Right lobe of liver (tissue), 6 donors: ENCODE measurements around the gene LRRC53. TPM values are rescaled to one million over a fixed set of nuclear protein-coding genes. Genes with fewer than 3 reads are reported as not detected.

ENCODE experiments used
- ATAC-seq, 4 donors: fragments of 200-7000 bp; cut with Tn5 transposase; one replicate each; pipeline ENCODE4 v1.9.1; 2020; ENCODE audit warnings: mild to moderate bottlenecking in 4 of 4, moderate library complexity in 4 of 4
- DNase-seq, 3 donors: peaks; one replicate each; pipeline ENCODE4 v3.0.0-alpha.2; 2020
- H3K27ac ChIP-seq, 3 donors: fragments of 200-600 bp; one replicate each; pipeline ENCODE4 v1.8.0; 2022
- H3K27me3 ChIP-seq, 2 donors: fragments of 200-600 bp; one replicate each; pipeline ENCODE4 v1.8.0; 2022
- H3K36me3 ChIP-seq, 4 donors: fragments of 200-600 bp; sonication (generic) in 1 of 4; one replicate each; pipeline versions ENCODE4 v1.5.1 to v1.8.0; 2017 to 2022; ENCODE audit warnings: control low read depth in 1 of 4
- H3K4me1 ChIP-seq, 4 donors: fragments of 200-600 bp; sonication (generic) in 1 of 4; one replicate each; pipeline versions ENCODE4 v1.5.1 to v1.8.0; 2017 to 2022; ENCODE audit warnings: control low read depth in 1 of 4
- H3K4me3 ChIP-seq, 3 donors: fragments of 200-600 bp; one replicate each; pipeline ENCODE4 v1.8.0; 2022
- H3K9me3 ChIP-seq, 4 donors: fragments of 200-600 bp; sonication (generic) in 1 of 4; one replicate each; pipeline versions ENCODE4 v1.5.1 to v1.8.0; 2017 to 2022; ENCODE audit warnings: control low read depth in 1 of 4
- POLR2A ChIP-seq: fragments of 450-650 bp; IDR thresholded peaks from one replicate; pipeline ENCODE4 v1.6.1; 2017; ENCODE audit warnings: antibody characterized with exemption, mild to moderate bottlenecking
- WGBS: methylation state at CpG from one replicate; pipeline ENCODE4 v1.1.6; 2018; ENCODE audit warnings: low coverage, low lambda C conversion rate; ENCODE audit not compliant: insufficient coverage; ENCODE audit errors: missing lambda C conversion rate; 5-methylcytosine and 5-hydroxymethylcytosine counted together
- intact Hi-C, 2 donors: fragments of 100-400 bp; cut with DNase I; formaldehyde crosslinking; loops; one replicate each; pipeline versions ENCODE4 v1.11.2 to v1.14.1; 2022
- total RNA-seq, 6 experiments: library from RNA; depleted of rRNA in 2 of 6; stranded (reverse); fragments of >200 nt in 2 of 6; fragmentation: NEBNext Ultra II Directional in 3 of 6; extraction: Animal tissue kit (Norgen Biotek cat#: 25700) in 3 of 6; gene quantifications; one replicate each; pipeline versions ENCODE4 v1.1.0 to v1.2.4, GENCODE V29; 2016 to 2023
- TF ChIP-seq, protein P1 (sequence below), 4 donors: fragments of 200-600 bp in 3 of 4; fragments of 450-650 bp in 1 of 4; IDR thresholded peaks; one replicate each; pipeline versions ENCODE4 v1.5.1 to v1.8.0; 2016 to 2022; ENCODE audit warnings: antibody characterized with exemption in 4 of 4, mild to moderate bottlenecking in 2 of 4
- donor health status: DM: no; HTN: yes; CAD: no.
- donor health status: DM: no; HTN: no; CAD: no.
- donor health status: DM: no; HTN: no; CAD: no.
- donor health status: DM: no; HTN: yes; CAD: no.
- donor health status: DM: no; HTN: yes; CAD: no.

The LRRC53 gene
- total RNA-seq, 6 experiments from 2014 or later: not detected

DNA sequence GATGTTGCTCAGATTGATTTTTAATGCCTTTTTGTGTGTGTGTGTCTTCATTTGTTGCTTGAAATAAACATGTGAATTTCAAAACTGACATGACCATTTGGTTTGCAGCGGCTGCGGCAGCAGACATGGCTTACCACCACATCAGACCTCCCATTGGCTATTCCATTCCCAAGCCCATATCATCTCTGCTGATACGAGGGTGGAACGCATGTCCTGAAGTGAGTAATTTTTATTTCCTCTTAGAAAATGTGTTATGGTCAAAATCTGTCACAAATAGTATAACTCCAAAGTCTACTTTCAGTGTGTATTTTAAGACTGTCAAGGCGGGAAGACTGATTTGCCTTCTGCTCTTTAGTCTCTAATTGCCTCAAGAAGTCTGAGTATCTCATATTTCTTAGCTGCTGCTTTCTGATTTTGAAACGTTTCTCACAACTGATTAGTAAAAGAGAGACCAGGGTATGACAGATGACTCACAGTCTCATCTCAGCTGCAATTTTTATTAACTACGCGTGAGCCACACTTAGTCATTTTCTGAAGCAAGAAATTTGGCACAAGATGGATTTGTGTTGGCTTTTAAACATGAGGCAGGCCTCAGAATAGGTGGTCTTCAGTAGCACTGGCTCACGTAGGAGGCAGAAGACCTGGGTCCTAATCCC is 49.0 kb downstream of the LRRC53 start:
- no peak for ATAC-seq
- H3K27me3 ChIP-seq: no peaks in the 10 kb centered on the region
- no peaks in the 10 kb centered on the region for H3K4me1 ChIP-seq
- DNase-seq: no peak
- 34% methylated on average over 8 of the region's 9 CpGs for WGBS
- H3K4me3 ChIP-seq: no peak overlapping the region
- intact Hi-C loops: no loop called here
- TF ChIP-seq, protein P1, sequence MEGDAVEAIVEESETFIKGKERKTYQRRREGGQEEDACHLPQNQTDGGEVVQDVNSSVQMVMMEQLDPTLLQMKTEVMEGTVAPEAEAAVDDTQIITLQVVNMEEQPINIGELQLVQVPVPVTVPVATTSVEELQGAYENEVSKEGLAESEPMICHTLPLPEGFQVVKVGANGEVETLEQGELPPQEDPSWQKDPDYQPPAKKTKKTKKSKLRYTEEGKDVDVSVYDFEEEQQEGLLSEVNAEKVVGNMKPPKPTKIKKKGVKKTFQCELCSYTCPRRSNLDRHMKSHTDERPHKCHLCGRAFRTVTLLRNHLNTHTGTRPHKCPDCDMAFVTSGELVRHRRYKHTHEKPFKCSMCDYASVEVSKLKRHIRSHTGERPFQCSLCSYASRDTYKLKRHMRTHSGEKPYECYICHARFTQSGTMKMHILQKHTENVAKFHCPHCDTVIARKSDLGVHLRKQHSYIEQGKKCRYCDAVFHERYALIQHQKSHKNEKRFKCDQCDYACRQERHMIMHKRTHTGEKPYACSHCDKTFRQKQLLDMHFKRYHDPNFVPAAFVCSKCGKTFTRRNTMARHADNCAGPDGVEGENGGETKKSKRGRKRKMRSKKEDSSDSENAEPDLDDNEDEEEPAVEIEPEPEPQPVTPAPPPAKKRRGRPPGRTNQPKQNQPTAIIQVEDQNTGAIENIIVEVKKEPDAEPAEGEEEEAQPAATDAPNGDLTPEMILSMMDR (IDR thresholded peaks at IDR 0.05): no peak
- no peak for TF ChIP-seq POLR2A
- H3K9me3 ChIP-seq: no peaks in the 10 kb centered on the region
- H3K27ac ChIP-seq: no peak overlapping the region
- H3K36me3 ChIP-seq: no peaks in the 10 kb centered on the region

DNA sequence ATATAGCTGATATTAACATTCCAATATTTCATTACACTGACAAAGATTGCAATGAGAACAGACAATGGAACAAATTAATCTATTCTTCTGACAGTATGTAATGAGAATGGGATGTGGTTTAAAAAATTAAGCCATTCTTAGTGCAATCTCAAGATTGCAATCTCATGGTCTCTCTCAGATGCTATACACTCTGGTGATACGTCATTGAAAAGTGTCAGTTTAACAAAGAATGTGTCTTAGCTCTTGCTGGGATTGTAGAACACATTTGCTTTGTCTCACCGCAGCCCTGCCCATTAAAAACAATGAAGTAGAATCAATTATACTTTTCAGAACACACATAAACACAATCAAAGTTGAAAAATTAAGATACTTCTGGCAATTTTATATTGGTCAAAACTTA is 55.2 kb downstream of the LRRC53 start:
- Histone ChIP-seq H3K27me3 (no peaks in the 10 kb centered on the region), H3K36me3 (no peaks in the 10 kb centered on the region), H3K4me1 (no peaks in the 10 kb centered on the region), H3K9me3 (no peaks in the 10 kb centered on the region), H3K4me3 (no peak overlapping the region), H3K27ac (no peak overlapping the region)
- TF ChIP-seq, protein P1 (IDR thresholded peaks at IDR 0.05): no peak
- TF ChIP-seq POLR2A: no peak
- WGBS: 49% methylated on average over 2 of the region's 2 CpGs
- intact Hi-C loops: no loop called here
- DNase-seq (no peak), ATAC-seq (no peak)

DNA sequence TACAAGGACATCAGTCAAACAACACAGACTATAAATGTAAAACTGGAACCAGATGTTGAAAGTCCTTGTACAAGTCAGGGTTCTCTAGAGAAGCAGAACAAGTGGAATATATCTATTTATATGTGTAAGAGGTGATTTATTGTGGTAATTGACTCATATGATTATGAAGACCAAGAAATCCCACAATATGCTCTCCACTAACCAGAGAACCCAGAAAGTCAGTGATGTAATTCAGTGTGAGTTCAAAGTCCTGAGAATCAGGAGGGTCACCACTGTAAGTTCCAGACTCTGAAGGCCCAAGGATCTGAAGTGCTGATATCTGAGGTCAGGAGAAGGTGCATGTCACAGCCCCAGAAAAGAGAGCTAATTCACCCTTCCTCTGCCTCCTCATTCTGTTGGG is 57.0 kb downstream of the LRRC53 start:
- H3K4me3 ChIP-seq: no peak overlapping the region
- no peak for TF ChIP-seq POLR2A
- TF ChIP-seq, protein P1 (IDR thresholded peaks at IDR 0.05): no peak
- no peaks in the 10 kb centered on the region for H3K9me3 ChIP-seq
- no peak for DNase-seq
- H3K4me1 ChIP-seq: no peaks in the 10 kb centered on the region
- intact Hi-C loops: no loop called here
- ATAC-seq: no peak
- no peak overlapping the region for H3K27ac ChIP-seq
- no peaks in the 10 kb centered on the region for H3K36me3 ChIP-seq
- H3K27me3 ChIP-seq: no peaks in the 10 kb centered on the region

DNA sequence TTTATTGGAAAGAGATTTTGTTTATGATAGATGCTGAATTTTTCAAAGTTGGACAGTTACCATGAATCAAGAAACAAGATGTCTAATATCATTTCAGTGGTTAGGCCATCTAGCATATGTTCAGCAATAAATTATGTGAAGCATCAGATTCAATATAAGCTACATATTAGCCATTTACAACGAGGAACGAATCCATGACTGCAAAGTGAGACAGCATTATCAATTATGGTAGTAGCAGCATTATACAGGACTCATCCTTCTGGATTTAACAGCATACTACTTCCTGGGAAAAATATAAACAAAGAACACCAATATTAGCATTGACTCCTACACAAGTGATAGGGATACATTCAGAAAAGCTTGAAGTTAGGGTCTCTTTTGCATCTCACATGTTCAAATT is 59.1 kb downstream of the LRRC53 start:
- TF ChIP-seq POLR2A: no peak
- TF ChIP-seq, protein P1 (IDR thresholded peaks at IDR 0.05): no peak
- 27% methylated on average over 2 of the region's 2 CpGs for WGBS
- H3K4me1 ChIP-seq: no peaks in the 10 kb centered on the region
- intact Hi-C loops: no loop called here
- H3K36me3 ChIP-seq: no peaks in the 10 kb centered on the region
- H3K9me3 ChIP-seq: no peaks in the 10 kb centered on the region
- H3K27ac ChIP-seq: no peak overlapping the region
- H3K4me3 ChIP-seq: no peak overlapping the region
- no peak for ATAC-seq
- H3K27me3 ChIP-seq: no peaks in the 10 kb centered on the region
- no peak for DNase-seq

DNA sequence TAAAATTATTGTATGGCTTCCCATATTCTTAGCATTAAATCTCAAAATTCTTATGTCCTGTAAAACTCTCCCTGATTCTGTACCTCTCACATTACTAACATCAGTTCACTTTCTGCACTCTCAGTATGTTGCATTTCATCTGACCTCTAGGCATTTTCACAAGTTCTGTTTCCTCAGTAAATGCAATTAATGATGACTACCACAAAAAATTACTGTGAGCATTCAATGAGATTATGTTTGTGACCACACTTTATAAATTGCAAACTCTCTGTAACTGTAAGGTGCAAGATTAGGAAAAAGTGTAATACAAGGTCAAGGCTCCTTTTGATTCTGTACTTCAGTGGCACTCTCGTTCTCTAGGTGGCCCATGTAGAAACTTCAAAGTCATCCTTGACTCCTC is 60.4 kb downstream of the LRRC53 start:
- TF ChIP-seq, protein P1 (IDR thresholded peaks at IDR 0.05): no peak
- no peak for TF ChIP-seq POLR2A
- intact Hi-C loops: no loop called here
- Histone ChIP-seq H3K27ac (no peak overlapping the region), H3K4me1 (no peaks in the 10 kb centered on the region), H3K27me3 (no peaks in the 10 kb centered on the region), H3K4me3 (no peak overlapping the region), H3K9me3 (no peaks in the 10 kb centered on the region), H3K36me3 (no peaks in the 10 kb centered on the region)
- no peak for ATAC-seq
- WGBS: 8% methylated on average over 1 of the region's 1 CpG
- DNase-seq: no peak
